Measurements from ENCODE around the gene ROPN1L.

DNA sequence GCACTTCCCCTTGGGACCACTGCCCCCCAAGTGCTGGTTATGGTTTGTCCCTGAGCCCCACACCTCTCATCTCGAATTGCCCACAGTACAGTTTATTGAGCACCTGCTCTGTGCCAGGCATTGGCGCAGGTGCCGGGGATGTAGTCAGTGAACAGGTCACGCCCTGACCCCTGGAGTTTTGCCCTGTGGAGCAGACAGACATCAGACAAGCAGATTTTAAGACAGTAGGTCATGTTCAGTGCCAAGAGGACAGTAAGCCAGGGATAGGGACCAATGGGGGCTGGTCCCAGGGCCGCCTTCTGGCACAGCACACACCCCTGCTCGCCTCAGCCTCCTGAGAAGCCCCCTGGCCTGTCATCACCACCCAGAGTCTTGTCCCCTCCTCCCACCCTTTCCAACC lies 21.9 kb downstream of the ROPN1L start:
- TF ChIP-seq, protein P1, sequence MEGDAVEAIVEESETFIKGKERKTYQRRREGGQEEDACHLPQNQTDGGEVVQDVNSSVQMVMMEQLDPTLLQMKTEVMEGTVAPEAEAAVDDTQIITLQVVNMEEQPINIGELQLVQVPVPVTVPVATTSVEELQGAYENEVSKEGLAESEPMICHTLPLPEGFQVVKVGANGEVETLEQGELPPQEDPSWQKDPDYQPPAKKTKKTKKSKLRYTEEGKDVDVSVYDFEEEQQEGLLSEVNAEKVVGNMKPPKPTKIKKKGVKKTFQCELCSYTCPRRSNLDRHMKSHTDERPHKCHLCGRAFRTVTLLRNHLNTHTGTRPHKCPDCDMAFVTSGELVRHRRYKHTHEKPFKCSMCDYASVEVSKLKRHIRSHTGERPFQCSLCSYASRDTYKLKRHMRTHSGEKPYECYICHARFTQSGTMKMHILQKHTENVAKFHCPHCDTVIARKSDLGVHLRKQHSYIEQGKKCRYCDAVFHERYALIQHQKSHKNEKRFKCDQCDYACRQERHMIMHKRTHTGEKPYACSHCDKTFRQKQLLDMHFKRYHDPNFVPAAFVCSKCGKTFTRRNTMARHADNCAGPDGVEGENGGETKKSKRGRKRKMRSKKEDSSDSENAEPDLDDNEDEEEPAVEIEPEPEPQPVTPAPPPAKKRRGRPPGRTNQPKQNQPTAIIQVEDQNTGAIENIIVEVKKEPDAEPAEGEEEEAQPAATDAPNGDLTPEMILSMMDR (conservative IDR thresholded peaks at IDR 0.05; ENCODE audit: low read length), result no peak
- TF ChIP-seq EZH2phosphoT487 (IDR thresholded peaks at IDR 0.05; ENCODE audit: borderline replicate concordance), result no peak
